PC-3 (cell line): Measurements from ENCODE around the gene ERRFI1.
"Not testable (repeated sequence)": the region's sequence is repeated elsewhere in the genome, so short reads cannot be mapped to it uniquely, and the experiment has no call there.

Experiments
- EZH2 ChIP-seq: fragments of 300-600 bp; sonication (generic); IDR thresholded peaks from one replicate; pipeline ENCODE4 v1.6.1; 2017; ENCODE audit warnings: antibody characterized with exemption, mild to moderate bottlenecking, low read length; ENCODE audit not compliant: unreplicated experiment
- TF ChIP-seq, protein P1 (sequence below): fragments of 300-600 bp; sonication (generic); conservative IDR thresholded peaks from 2 replicates; pipeline ENCODE4 v1.5.1; 2017; ENCODE audit warnings: antibody characterized with exemption, low read depth, mild to moderate bottlenecking, low read length

DNA sequence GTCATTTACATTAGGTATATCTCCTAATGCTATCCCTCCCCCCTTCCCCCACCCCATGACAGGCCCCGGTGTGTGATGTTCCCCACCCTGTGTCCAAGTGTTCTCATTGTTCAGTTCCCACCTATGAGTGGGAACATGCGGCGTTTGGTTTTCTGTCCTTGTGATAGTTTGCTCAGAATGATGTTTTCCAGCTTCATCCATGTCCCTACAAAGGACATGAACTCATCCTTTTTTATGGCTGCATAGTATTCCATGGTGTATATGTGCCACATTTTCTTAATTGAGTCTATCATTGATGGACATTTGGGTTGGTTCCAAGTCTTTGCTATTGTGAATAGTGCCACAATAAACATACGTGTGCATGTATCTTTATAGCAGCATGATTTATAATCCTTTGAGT lies 23.1 kb upstream of the ERRFI1 start:
- TF ChIP-seq, protein P1, sequence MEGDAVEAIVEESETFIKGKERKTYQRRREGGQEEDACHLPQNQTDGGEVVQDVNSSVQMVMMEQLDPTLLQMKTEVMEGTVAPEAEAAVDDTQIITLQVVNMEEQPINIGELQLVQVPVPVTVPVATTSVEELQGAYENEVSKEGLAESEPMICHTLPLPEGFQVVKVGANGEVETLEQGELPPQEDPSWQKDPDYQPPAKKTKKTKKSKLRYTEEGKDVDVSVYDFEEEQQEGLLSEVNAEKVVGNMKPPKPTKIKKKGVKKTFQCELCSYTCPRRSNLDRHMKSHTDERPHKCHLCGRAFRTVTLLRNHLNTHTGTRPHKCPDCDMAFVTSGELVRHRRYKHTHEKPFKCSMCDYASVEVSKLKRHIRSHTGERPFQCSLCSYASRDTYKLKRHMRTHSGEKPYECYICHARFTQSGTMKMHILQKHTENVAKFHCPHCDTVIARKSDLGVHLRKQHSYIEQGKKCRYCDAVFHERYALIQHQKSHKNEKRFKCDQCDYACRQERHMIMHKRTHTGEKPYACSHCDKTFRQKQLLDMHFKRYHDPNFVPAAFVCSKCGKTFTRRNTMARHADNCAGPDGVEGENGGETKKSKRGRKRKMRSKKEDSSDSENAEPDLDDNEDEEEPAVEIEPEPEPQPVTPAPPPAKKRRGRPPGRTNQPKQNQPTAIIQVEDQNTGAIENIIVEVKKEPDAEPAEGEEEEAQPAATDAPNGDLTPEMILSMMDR, result not testable (repeated sequence)
- not testable (repeated sequence) for TF ChIP-seq EZH2
